ENCODE data around the gene TICRR. TPM values are rescaled to one million over a fixed set of nuclear protein-coding genes. Genes with fewer than 3 reads are reported as not detected.
A peak's percentile ranks its signal among the peaks of the same experiment; 100 is the strongest.

TICRR gene
- total and polyA plus RNA-seq, 2 of the 4 experiments (the other 2 are of a cell fraction), result 3.0 to 4.2 TPM

DNA sequence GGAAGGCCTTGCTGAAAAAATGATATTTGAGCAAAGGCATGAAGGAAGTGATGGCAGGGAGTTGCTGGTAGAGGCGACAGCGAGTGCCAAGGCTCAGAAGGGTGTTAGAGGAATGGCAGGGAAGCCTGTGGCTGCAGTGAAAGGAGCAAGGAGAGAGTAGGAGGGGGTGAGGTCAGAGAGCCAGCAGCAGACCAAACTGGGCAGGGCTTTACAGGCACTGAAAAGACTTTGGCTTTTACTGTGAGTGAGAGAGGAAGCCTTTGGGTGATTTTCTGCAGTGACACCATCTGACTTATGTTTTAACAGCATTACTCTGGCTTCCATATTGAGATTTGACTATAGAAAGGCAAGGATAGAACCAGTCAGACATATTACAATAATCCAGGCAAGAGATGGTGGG is 11.4 kb downstream of the TICRR start:
- BruUV-seq (replicated peaks), result no TSS peak
- TF ChIP-seq, protein P1, sequence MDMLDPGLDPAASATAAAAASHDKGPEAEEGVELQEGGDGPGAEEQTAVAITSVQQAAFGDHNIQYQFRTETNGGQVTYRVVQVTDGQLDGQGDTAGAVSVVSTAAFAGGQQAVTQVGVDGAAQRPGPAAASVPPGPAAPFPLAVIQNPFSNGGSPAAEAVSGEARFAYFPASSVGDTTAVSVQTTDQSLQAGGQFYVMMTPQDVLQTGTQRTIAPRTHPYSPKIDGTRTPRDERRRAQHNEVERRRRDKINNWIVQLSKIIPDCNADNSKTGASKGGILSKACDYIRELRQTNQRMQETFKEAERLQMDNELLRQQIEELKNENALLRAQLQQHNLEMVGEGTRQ (IDR thresholded peaks at IDR 0.05; ENCODE audit: low read depth, low read length), result no peak
- no peak for TF ChIP-seq SMC3 (IDR thresholded peaks at IDR 0.05; ENCODE audit: low read depth, low read length)
- TF ChIP-seq RFX5 (IDR thresholded peaks at IDR 0.05; ENCODE audit: low read depth, low read length), result no peak
- TF ChIP-seq RCOR1 (IDR thresholded peaks at IDR 0.05; ENCODE audit: insufficient replicate concordance, low read length), result no peak
- TF ChIP-seq POLR2A (IDR thresholded peaks at IDR 0.05; ENCODE audit: low read depth, low read length), result no peak
- TF ChIP-seq MAZ (IDR thresholded peaks at IDR 0.05; ENCODE audit: borderline replicate concordance, low read depth, low read length), result no peak
- TF ChIP-seq, protein P2, sequence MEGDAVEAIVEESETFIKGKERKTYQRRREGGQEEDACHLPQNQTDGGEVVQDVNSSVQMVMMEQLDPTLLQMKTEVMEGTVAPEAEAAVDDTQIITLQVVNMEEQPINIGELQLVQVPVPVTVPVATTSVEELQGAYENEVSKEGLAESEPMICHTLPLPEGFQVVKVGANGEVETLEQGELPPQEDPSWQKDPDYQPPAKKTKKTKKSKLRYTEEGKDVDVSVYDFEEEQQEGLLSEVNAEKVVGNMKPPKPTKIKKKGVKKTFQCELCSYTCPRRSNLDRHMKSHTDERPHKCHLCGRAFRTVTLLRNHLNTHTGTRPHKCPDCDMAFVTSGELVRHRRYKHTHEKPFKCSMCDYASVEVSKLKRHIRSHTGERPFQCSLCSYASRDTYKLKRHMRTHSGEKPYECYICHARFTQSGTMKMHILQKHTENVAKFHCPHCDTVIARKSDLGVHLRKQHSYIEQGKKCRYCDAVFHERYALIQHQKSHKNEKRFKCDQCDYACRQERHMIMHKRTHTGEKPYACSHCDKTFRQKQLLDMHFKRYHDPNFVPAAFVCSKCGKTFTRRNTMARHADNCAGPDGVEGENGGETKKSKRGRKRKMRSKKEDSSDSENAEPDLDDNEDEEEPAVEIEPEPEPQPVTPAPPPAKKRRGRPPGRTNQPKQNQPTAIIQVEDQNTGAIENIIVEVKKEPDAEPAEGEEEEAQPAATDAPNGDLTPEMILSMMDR (conservative IDR thresholded peaks at IDR 0.05; ENCODE audit: low read depth, low read length), result no peak
- no peak for TF ChIP-seq MAFK (IDR thresholded peaks at IDR 0.05; ENCODE audit: low read depth, low read length)
- TF ChIP-seq CHD1 (IDR thresholded peaks at IDR 0.05; ENCODE audit: low read depth, low read length), result no peak
- no peak for TF ChIP-seq CEBPB (IDR thresholded peaks at IDR 0.05; ENCODE audit: low read depth, low read length)
- no peak for TF ChIP-seq FOS (IDR thresholded peaks at IDR 0.05; ENCODE audit: low read depth, low read length)
- TF ChIP-seq RAD21 (IDR thresholded peaks at IDR 0.05; ENCODE audit: low read length), result no peak
- TF ChIP-seq BHLHE40 (IDR thresholded peaks at IDR 0.05; ENCODE audit: low read depth, low read length), result no peak
- TF ChIP-seq, protein P3, sequence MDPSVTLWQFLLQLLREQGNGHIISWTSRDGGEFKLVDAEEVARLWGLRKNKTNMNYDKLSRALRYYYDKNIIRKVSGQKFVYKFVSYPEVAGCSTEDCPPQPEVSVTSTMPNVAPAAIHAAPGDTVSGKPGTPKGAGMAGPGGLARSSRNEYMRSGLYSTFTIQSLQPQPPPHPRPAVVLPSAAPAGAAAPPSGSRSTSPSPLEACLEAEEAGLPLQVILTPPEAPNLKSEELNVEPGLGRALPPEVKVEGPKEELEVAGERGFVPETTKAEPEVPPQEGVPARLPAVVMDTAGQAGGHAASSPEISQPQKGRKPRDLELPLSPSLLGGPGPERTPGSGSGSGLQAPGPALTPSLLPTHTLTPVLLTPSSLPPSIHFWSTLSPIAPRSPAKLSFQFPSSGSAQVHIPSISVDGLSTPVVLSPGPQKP (IDR thresholded peaks at IDR 0.05; ENCODE audit: borderline replicate concordance, low read depth, low read length), result no peak
- no peak for TF ChIP-seq MXI1 (IDR thresholded peaks at IDR 0.05; ENCODE audit: borderline replicate concordance, low read depth, low read length)
- TF ChIP-seq NFE2L2 (IDR thresholded peaks at IDR 0.05; ENCODE audit: low read depth, low read length), result no peak
- no peak overlapping the region for H2AFZ ChIP-seq (replicated peaks; ENCODE audit: low read length, poor library complexity)

More for the DNA sequence above, 11.4 kb downstream of the TICRR start:
- intact Hi-C loops (cut with micrococcal nuclease) (no loop called here), dilution Hi-C loops (cut with HindIII; ENCODE audit: low sequenced_read_pairs, unreplicated experiment) (no loop called here), in situ Hi-C loops (cut with MboI; ENCODE audit: low sequenced_read_pairs) (no loop called here)
- H3K79me1 ChIP-seq (ENCODE audit: low read depth in 1 of 2, low read length in 2 of 2), result peaks cover 37 to 50% of the 10 kb centered on the region in 2 experiments
- H3K56ac ChIP-seq (ENCODE audit: extremely low read depth, insufficient read depth, low read length), result no peak overlapping the region
- no peak overlapping the region for H4K91ac ChIP-seq (ENCODE audit: insufficient read depth, low read depth, low read length)
- ChIA-PET POLR2A (ENCODE audit: unreplicated experiment) (interaction anchor here (0.5 kb wide), 1 partner anchor 108 kb away, joined by 3 read pairs; no protein-coding TSS in a partner anchor), CTCF (no interaction called here)
- no peak overlapping the region for H3K27ac ChIP-seq (ENCODE audit: insufficient read depth, low read length)
- no peak overlapping the region for H3K9ac ChIP-seq (ENCODE audit: low read depth, low read length)
- no peaks in the 10 kb centered on the region for H3K27me3 ChIP-seq (ENCODE audit: control insufficient read depth, insufficient read depth, low read length)
- H3K4ac ChIP-seq (ENCODE audit: low read depth, low read length), result no peak overlapping the region
- peaks cover 8% of the 10 kb centered on the region for H3K4me1 ChIP-seq (ENCODE audit: control insufficient read depth, insufficient read depth, low read length)
- no peak for DNase-seq
- H4K8ac ChIP-seq (ENCODE audit: low read depth in 2 of 2, low read length in 2 of 2), result peak overlapping the region in 1 of 2 experiments; percentile 50; a peak in 2 of 4 replicates
- peaks cover 4% of the 10 kb centered on the region; the same call in 1 of the 2 replicates for H3K36me3 ChIP-seq (ENCODE audit: control insufficient read depth, insufficient read depth, low read length)
- no peak overlapping the region for H2AK9ac ChIP-seq (replicated peaks; ENCODE audit: low read depth, low read length, poor library complexity)
- no peak overlapping the region for H2BK20ac ChIP-seq (ENCODE audit: low read depth, low read length)
- H3K23ac ChIP-seq (ENCODE audit: low read depth, low read length), result no peak overlapping the region
- no peak overlapping the region for H2AK5ac ChIP-seq (ENCODE audit: low read depth, low read length)
- no CpG with 5 or more reads among the region's 2 CpGs for WGBS, 2 experiments (ENCODE audit: extremely low coverage in 2 of 2, insufficient read length in 1 of 2)
- no peaks in the 10 kb centered on the region for H4K20me1 ChIP-seq (ENCODE audit: insufficient read depth, low read length)
- H2BK15ac ChIP-seq (ENCODE audit: low read depth, low read length), result no peak overlapping the region
- H2BK120ac ChIP-seq (ENCODE audit: low read depth, low read length), result no peak overlapping the region
- no peak overlapping the region for H3K4me3 ChIP-seq (ENCODE audit: insufficient read depth, low read depth, low read length)
- H4K5ac ChIP-seq (ENCODE audit: low read depth, low read length), result no peak overlapping the region; the same call in 1 of the 2 replicates
- H3K18ac ChIP-seq (ENCODE audit: low read depth, low read length), result no peak overlapping the region
- ATAC-seq (ENCODE audit: low read depth), result no peak
- H2BK5ac ChIP-seq (ENCODE audit: low read depth, low read length, poor library complexity, severe bottlenecking), result no peak overlapping the region
- H3K9me3 ChIP-seq (ENCODE audit: control insufficient read depth, insufficient read depth, low read length), result no peaks in the 10 kb centered on the region
- no peak overlapping the region for H3K14ac ChIP-seq (replicated peaks; ENCODE audit: low read depth, low read length)
- H3K4me2 ChIP-seq (ENCODE audit: low read depth, low read length), result no peak overlapping the region
- H3K9me1 ChIP-seq (ENCODE audit: insufficient read depth, low read length), result peaks cover 15% of the 10 kb centered on the region
